Stimulated activated CD4-positive, alpha-beta T cell treated with anti-CD3 and anti-CD28 coated beads, Interleukin-1b, Interleukin-23, amount 100 ng/mL, for 1 hour (primary cell): ENCODE results near the gene ELP2.
"Not testable (repeated sequence)": the region's sequence is repeated elsewhere in the genome, so short reads cannot be mapped to it uniquely, and the experiment has no call there.

ENCODE experiments used
- DNase-seq, 2 donors: peaks; one replicate each; pipeline ENCODE4 v3.0.0-alpha.2; 2020; ENCODE audit warnings: low read depth in 2 of 2

The ELP2 gene

GRCh38 chr18:36157441-36157840 is 27.7 kb downstream of the ELP2 start:
- DNase-seq: no peak

- DNase-seq: no peak
Observed at GRCh38 chr18:36158266-36158867, 28.7 kb downstream of the ELP2 start.

GRCh38 chr18:36160959-36161371 is 31.3 kb downstream of the ELP2 start:
- DNase-seq: no peak

GRCh38 chr18:36162981-36163380 is 33.3 kb downstream of the ELP2 start:
- DNase-seq: no peak

GRCh38 chr18:36167692-36168218 is 38.1 kb downstream of the ELP2 start:
- DNase-seq: no peak

GRCh38 chr18:36168296-36168695 is 38.6 kb downstream of the ELP2 start:
- not testable (repeated sequence) for DNase-seq

GRCh38 chr18:36169938-36170337 is 40.2 kb downstream of the ELP2 start:
- no peak for DNase-seq

GRCh38 chr18:36175481-36175880 is 45.8 kb downstream of the ELP2 start:
- no peak for DNase-seq

- no peak for DNase-seq
Observed at GRCh38 chr18:36176177-36176584, 46.5 kb downstream of the ELP2 start.

GRCh38 chr18:36176711-36177110 is 47.0 kb downstream of the ELP2 start:
- no peak for DNase-seq

GRCh38 chr18:36177913-36178312 is 48.2 kb downstream of the ELP2 start:
- no peak for DNase-seq

- no peak for DNase-seq
Observed at GRCh38 chr18:36179562-36180355, 50.1 kb downstream of the ELP2 start.

- DNase-seq: no peak
Observed at GRCh38 chr18:36181441-36181840, 51.7 kb downstream of the ELP2 start.

GRCh38 chr18:36181898-36182506 is 52.3 kb downstream of the ELP2 start:
- no peak for DNase-seq

GRCh38 chr18:36183033-36183432 is 53.3 kb downstream of the ELP2 start:
- no peak for DNase-seq

GRCh38 chr18:36183987-36184386 is 54.3 kb downstream of the ELP2 start:
- DNase-seq: no peak

- DNase-seq: no peak
Observed at GRCh38 chr18:36185157-36185556, 55.5 kb downstream of the ELP2 start.

- DNase-seq: no peak
Observed at GRCh38 chr18:36185901-36186460, 56.3 kb downstream of the ELP2 start.

GRCh38 chr18:36186461-36187192 is 56.9 kb downstream of the ELP2 start:
- no peak for DNase-seq

GRCh38 chr18:36187193-36187825 is 57.6 kb downstream of the ELP2 start, which contains the start of gene MOCOS:
TSS of gene MOCOS (plus strand) at chr18:36187497. CDS start at chr18:36187540, 43 bp downstream.
- DNase-seq: no peak
